Glutamatergic neuron (in vitro differentiated cells): ENCODE results near the gene PLBD2. TPM values are rescaled to one million over a fixed set of nuclear protein-coding genes. Genes with fewer than 3 reads are reported as not detected.

Experiments used
- DNase-seq: peaks from one replicate; pipeline ENCODE4 v3.0.0; 2022
- H3K27ac Mint-ChIP-seq: one replicate; pipeline ENCODE4 v1.8.0; 2020; ENCODE audit warnings: mild to moderate bottlenecking, mixed read lengths, inconsistent platforms; ENCODE audit not compliant: unreplicated experiment
- H3K27me3 Mint-ChIP-seq: one replicate; pipeline ENCODE4 v1.8.0; 2020; ENCODE audit warnings: mild to moderate bottlenecking, moderate library complexity, mixed read lengths, inconsistent platforms; ENCODE audit not compliant: unreplicated experiment
- H3K36me3 Mint-ChIP-seq: one replicate; pipeline ENCODE4 v1.8.0; 2020; ENCODE audit warnings: mild to moderate bottlenecking, mixed read lengths, inconsistent platforms; ENCODE audit not compliant: unreplicated experiment
- H3K4me1 Mint-ChIP-seq: one replicate; pipeline ENCODE4 v1.8.0; 2020; ENCODE audit warnings: mild to moderate bottlenecking, low read depth, mixed read lengths, inconsistent platforms; ENCODE audit not compliant: unreplicated experiment
- H3K4me3 Mint-ChIP-seq: one replicate; pipeline ENCODE4 v1.8.0; 2020; ENCODE audit warnings: mild to moderate bottlenecking, mixed read lengths, inconsistent platforms; ENCODE audit not compliant: unreplicated experiment
- H3K9me3 Mint-ChIP-seq: one replicate; pipeline ENCODE4 v1.8.0; 2020; ENCODE audit warnings: mild to moderate bottlenecking, moderate library complexity, mixed read lengths, inconsistent platforms; ENCODE audit not compliant: unreplicated experiment
- CTCF ChIP-seq: fragments of 200-600 bp; sonication (generic); IDR thresholded peaks from one replicate; pipeline ENCODE4 v1.5.0; 2021; ENCODE audit not compliant: partially characterized antibody, unreplicated experiment
- total RNA-seq: library from RNA; stranded (reverse); fragmentation: NEBNext Ultra II Directional; extraction: Animal tissue kit (Norgen Biotek cat#: 25700); gene quantifications from one replicate; pipeline ENCODE4 v1.2.1, GENCODE V29; 2021; ENCODE audit not compliant: unreplicated experiment

The PLBD2 gene
- total RNA-seq, 1 donor from 2014 or later, result 85.7 TPM

GRCh38 chr12:113425960-113426453 lies 67.6 kb downstream of the PLBD2 start:
- Mint-ChIP-seq H3K4me1 (no peaks in the 10 kb centered on the region), H3K9me3 (peaks cover 4% of the 10 kb centered on the region), H3K27ac (peak overlapping the region; percentile 6), H3K27me3 (peaks cover 5% of the 10 kb centered on the region), H3K4me3 (no peak overlapping the region), H3K36me3 (no peaks in the 10 kb centered on the region)
- no peak for TF ChIP-seq CTCF
- DNase-seq, result no peak

GRCh38 chr12:113427882-113428281 lies 69.5 kb downstream of the PLBD2 start:
- DNase-seq, result no peak
- Mint-ChIP-seq H3K27ac (no peak overlapping the region), H3K4me1 (no peaks in the 10 kb centered on the region), H3K27me3 (peaks cover 6% of the 10 kb centered on the region), H3K4me3 (no peak overlapping the region), H3K9me3 (peaks cover 5% of the 10 kb centered on the region), H3K36me3 (no peaks in the 10 kb centered on the region)
- TF ChIP-seq CTCF, result no peak

GRCh38 chr12:113428482-113428881 lies 70.1 kb downstream of the PLBD2 start:
- Mint-ChIP-seq H3K27me3 (peaks cover 6% of the 10 kb centered on the region), H3K27ac (no peak overlapping the region), H3K36me3 (no peaks in the 10 kb centered on the region), H3K4me1 (no peaks in the 10 kb centered on the region), H3K4me3 (no peak overlapping the region), H3K9me3 (peaks cover 4% of the 10 kb centered on the region)
- DNase-seq, result no peak
- no peak for TF ChIP-seq CTCF

- H3K4me3 Mint-ChIP-seq, result no peak overlapping the region
- H3K4me1 Mint-ChIP-seq, result no peaks in the 10 kb centered on the region
Observed at GRCh38 chr12:113432986-113433385, 74.6 kb downstream of the PLBD2 start.

GRCh38 chr12:113435367-113435766 lies 77.0 kb downstream of the PLBD2 start:
- Mint-ChIP-seq H3K27ac (no peak overlapping the region), H3K36me3 (no peaks in the 10 kb centered on the region), H3K9me3 (peaks cover 1% of the 10 kb centered on the region), H3K4me3 (no peak overlapping the region), H3K4me1 (no peaks in the 10 kb centered on the region), H3K27me3 (peaks cover 2% of the 10 kb centered on the region)
- TF ChIP-seq CTCF, result no peak
- DNase-seq, result no peak

More at GRCh38 chr12:113432986-113433385, 74.6 kb downstream of the PLBD2 start:
- Mint-ChIP-seq H3K9me3 (peaks cover 4% of the 10 kb centered on the region), H3K36me3 (no peaks in the 10 kb centered on the region), H3K27me3 (peaks cover 2% of the 10 kb centered on the region), H3K27ac (no peak overlapping the region)
- no peak for TF ChIP-seq CTCF
- DNase-seq, result no peak
